H1 (cell line): ENCODE data around the gene TRIM24.

Experiments
- CHD1 ChIP-seq: IDR thresholded peaks from 2 replicates; pipeline ENCODE4 v1.6.1; 2012; ENCODE audit warnings: low read depth, low read length, improper control_type of control experiment
- JUN ChIP-seq: IDR thresholded peaks from 2 replicates; pipeline ENCODE4 v1.6.1; 2011; ENCODE audit warnings: low read depth, mild to moderate bottlenecking, improper control_type of control experiment, low read length
- JUND ChIP-seq: IDR thresholded peaks from 2 replicates; pipeline ENCODE4 v1.6.1; 2011; ENCODE audit warnings: mild to moderate bottlenecking, improper control_type of control experiment, low read length

DNA sequence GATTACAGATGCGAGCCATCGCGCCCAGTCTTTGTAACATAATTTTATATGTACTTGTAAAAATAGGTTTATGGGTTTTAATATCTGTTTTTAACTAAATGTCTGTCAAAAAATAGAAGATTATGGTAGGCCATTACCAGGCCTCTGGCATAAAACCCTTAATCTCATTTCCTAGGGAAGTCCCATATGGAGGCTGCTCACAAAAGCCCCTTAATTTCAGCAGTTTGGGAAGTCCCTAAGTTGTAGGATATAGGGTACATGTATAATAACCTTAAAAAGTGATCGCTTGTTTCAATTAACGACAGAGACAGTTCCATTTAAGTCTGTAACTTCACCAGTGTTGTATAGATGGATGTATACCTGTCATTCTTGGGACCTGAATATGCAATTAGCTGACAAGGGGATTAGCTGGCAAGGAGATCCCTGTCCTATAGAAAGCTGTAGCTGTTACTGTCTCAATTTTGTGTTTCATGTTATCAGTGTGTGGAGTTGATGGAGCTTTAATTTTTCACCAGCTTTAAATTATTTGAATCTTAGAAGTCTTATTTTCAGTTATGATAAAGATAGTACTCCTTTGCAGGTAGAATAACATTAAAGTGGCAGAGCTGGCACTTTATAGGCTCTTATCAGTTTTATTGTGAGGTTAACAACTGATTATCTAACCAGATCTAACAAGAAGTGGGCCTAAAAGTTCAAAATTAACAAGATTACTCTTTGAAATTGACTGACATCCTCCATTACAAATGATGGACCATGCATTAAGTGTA is 10.5 kb downstream of the TRIM24 start:
- TF ChIP-seq JUND (no peak), JUN (no peak), CHD1 (no peak)
